Measurements from ENCODE around the gene UCK2.
"Not testable (repeated sequence)": the region's sequence is repeated elsewhere in the genome, so short reads cannot be mapped to it uniquely, and the experiment has no call there.

Gene UCK2

GRCh38 chr1:165827268-165828102 is at the start of gene UCK2:
UCK2 (plus strand) TSS chr1:165827614; CDS start chr1:165827834, 220 bp downstream.
- DNase-seq: peak; percentile 16 to 89 (median 77)

GRCh38 chr1:165778197-165778596 is 49.2 kb upstream of the UCK2 start:
- not testable (repeated sequence) for DNase-seq

- not testable (repeated sequence) for DNase-seq
These were observed 43.9 kb upstream of the UCK2 start for GRCh38 chr1:165783519-165783918.

GRCh38 chr1:165787741-165788140 is 39.7 kb upstream of the UCK2 start:
- no peak for DNase-seq

DNA sequence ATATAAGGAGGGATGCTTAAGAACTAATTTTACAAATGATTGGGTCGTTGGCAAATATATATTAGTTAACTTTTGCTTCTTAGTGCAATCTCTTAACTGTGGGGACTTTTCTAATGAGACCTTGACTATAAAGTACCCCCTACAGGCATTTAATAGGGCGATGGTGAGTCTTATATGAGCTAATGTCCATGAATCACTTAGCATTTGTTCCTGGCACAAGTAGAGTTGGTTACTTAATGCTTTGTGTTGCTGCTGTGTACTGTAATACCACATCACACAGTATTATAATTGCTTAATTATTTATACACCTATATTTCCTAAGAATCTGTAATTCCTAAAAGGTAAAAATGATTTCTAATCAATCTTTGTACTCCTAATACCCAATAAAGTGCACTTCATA is 33.5 kb upstream of the UCK2 start:
- no peak for DNase-seq

GRCh38 chr1:165795894-165796293 is 31.5 kb upstream of the UCK2 start:
- no peak for DNase-seq

GRCh38 chr1:165799387-165799786 is 28.0 kb upstream of the UCK2 start:
- DNase-seq: no peak

DNA sequence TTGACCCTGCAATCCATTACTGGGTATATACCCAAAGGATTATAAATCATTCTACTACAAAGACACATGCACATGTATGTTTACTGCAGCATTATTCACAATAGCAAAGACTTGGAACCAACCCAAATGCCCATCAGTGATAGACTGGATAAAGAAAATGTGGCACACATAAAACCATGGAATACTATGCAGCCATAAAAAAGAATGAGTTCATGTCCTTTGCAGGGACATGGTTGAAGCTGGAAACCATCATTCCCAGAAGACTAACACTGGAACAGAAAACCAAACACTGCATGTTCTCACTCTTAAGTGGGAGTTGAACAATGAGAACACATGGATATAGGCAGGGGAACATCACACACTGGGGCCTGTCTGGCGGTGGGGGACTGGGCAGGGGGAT is 22.9 kb upstream of the UCK2 start:
- not testable (repeated sequence) for DNase-seq

DNA sequence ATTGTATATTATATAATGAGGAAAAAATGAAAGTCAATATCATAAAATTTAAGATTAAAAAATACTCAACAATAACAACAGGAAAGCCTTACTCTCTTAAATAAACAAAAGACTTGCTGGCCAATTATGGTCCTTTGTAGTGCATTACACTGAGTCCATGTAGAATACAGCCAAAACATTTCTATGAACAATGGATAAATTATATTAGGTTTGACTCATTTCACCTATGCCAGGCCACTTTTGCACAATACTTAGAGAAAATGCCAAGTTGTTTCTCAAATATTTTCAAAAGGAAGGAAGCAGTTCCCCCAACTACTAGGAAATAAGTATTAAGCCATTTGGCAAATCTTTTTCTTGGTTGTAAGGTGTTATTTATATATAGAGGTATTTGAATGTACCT is 19.8 kb upstream of the UCK2 start:
- no peak for DNase-seq

- no peak for DNase-seq
These were observed 11.7 kb upstream of the UCK2 start for GRCh38 chr1:165815725-165816124.

- no peak for DNase-seq
These were observed 11.3 kb upstream of the UCK2 start for GRCh38 chr1:165816157-165816556.

- DNase-seq: no peak
These were observed 10.5 kb upstream of the UCK2 start for GRCh38 chr1:165816826-165817497.

GRCh38 chr1:165823552-165824268 is 3.7 kb upstream of the UCK2 start:
- DNase-seq: no peak

DNA sequence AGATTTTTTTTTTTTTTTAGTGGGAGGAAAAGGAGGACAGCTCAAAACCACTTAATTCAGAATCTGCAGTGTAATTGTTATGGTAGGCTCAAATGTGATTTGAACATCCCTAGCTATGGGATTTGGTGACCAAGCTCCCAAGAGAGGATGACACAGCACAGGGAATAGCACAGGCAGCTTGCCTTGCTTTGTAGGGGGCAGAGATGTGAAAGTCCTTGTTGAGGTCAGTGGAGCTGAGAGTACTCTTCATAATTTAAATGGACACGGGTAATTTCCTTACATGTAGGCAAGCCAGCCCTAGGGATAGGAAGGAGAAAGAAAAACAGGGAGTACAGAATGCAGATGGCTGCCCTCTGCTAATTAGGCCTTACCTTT is 3.2 kb upstream of the UCK2 start:
- DNase-seq: no peak

DNA sequence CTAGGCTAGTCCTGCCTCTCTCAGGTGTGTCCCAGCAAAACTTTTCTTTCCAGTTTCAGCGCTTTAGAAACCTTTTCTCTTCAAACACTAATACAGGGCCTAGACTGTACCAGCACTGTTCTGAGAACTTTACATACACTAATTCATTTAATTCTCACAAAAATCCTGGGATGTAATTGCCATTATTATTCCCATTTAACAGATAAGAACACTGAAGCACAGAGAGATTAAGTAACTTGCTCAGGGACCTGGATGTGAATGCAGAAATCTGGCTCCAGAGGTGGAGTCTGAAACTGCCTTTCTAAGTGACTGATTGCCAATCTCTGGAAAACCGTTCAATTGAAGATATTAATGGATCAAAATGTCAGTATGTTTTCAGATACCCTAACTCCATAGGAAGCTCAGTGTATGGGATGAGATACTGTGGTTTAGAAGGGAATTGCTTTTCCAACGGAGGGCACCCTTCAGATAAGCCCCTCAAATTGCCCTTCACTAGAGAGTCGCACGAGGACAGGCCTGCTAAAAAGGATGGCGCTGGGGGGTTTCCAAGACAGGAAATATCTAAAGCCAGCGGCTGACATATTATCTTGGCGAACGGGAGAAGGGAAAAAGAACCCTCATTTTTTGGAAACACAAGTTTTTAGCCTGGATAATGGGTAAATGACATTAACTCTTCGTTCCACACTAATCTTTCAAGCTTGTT is 698 bp upstream of the UCK2 start:
- DNase-seq: no peak

DNA sequence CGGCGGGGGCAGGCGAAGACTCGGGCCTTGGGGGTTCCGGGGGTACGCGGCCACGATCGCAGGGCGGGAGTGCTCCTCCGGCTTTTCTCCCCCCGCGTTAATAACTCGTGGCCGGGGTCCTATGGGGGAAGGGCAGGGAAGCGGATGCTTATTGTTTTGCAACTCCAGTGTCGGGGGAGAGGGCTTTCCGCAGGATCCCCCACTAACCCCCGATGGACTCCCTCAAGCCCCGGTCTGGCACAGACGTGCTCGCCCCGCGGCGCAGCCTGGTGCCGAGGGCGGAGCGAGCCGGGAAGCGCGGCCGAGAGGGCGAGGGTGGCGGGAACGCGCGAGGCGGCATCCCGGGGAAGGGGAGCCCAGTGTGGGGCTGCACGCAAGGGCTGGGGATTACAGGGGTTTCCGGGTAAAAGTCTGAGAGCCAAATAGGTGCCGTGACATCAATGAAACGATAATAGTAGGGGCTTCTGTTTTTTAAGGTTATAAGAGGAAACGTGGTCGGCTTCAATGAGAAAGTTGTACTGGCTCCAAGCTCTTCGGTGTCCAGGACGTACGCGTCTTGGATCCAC is 772 bp downstream of the UCK2 start:
- peak in 12 of 14 donors; percentile 48 to 83 (median 70) for DNase-seq

DNA sequence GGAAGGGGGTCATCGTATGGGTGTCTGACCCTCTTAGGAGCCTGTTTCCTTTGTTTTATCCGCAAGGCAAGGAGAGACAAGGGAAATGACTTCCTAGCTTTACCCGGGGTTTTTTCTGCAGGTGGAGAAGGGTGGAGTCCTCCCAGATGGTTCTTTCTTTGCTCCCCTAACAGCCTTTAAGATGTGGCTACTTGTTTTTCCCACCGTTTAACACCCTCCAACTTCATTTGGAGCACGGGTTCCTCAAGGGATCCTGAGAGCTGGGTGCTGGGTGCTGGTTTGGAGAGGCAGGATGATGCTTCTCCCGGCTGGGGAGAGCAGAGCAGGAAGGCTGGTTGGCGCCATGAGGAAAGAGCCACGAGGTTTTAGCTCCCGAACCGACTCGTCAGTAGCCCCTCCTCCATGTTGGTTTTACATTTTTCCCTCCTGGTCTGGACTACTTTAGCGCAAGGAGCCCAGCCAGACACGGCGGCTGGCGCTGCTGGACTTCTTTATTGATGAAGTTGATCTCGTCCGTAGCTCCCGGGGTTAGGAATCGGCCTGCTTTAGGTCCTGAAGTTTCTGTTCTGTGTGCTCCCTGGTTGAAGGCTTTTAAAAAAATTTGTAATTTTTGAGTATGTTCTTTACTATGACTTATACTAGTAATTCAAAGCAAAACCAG is 1.4 kb downstream of the UCK2 start:
- DNase-seq: peak in 13 of 14 donors; percentile 24 to 62 (median 41)

DNA sequence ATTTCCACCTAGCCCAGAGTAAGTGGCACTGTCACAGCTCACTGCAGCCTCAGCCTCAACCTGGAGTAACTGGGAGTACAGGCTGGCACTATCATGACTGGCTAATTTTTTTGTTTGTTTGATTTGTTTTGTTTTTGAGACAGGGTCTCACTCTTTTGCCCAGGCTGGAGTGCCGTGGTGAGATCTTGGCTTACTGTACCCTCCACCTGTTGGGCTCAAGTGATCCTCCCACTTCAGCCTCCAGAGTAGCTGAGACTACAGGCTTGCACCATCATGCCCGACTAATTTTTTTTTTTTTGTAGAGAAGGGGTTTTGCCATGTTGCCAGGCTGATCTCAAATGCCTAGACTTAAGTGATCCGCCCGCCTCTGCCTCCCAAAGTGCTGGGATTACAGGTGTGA is 2.5 kb downstream of the UCK2 start:
- DNase-seq: no peak

DNA sequence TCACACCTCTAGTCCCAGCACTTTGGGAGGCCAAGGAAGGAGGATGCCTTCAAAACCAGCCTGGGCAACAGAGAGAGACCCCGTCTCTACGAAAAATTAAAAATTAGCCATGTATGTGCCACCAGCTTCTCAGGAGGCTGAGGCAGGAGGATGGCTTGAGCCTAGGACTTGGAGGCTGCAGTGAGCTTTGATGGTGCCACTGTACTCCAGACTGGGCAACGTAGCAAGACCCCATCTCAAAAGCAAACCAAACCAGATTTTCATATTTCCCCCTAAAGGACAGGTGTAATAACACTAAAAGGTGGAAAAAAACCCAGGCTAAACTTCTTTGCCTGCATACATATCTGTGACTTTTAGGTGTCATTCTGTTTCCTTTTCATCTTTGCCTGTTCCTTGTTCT is 3.7 kb downstream of the UCK2 start:
- DNase-seq: no peak

DNA sequence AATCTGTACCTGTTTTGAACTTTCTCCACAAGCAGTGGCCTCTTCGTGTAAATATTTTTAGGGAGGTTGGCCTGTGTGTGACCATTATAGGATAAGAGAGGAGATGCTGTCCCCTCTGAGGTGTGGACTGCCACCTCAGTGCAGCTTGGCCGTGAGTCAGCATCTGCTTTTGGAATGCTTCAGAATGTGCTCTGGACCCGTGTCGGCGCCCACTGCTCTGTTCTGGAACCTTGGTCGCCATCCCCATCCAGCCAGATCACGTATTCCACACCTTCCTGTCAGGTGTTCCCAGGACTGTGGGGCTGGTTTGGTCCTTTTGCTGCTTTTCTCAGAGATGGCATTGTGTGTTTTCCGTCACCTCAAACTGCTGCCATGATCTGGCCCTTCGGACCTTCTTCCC is 5.5 kb downstream of the UCK2 start:
- DNase-seq: no peak

DNA sequence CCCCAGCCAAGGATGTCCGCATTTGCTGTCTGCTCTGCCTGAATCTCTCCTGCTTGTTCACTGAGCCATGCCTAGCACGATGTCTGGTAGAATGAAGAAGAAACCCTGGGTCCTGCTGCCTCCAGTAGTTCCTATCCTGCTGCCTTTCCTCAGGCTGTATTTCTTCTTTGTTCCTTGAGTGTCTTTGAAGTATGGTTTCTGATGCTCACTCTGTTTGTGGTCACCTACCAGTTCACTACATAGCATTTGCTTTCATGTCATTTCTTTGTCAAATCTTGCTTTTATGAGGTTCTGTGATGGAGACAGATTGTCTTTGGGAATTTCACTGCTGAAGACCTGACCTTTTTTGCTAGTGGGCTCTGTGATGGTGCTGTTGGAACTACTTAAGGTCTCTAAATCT is 5.9 kb downstream of the UCK2 start:
- no peak for DNase-seq

- no peak for DNase-seq
These were observed 6.8 kb downstream of the UCK2 start for GRCh38 chr1:165834229-165834628.
